GM19324 (cell line): ENCODE data around the gene ROR1.
A peak's percentile ranks its signal among the peaks of the same experiment; 100 is the strongest.

Experiments
- ATAC-seq: cut with Tn5 transposase; IDR thresholded peaks from one replicate; pipeline ENCODE4 v1.9.1; 2021; ENCODE audit warnings: mild to moderate bottlenecking, moderate library complexity; ENCODE audit not compliant: unreplicated experiment, low FRiP score

ROR1 gene

DNA sequence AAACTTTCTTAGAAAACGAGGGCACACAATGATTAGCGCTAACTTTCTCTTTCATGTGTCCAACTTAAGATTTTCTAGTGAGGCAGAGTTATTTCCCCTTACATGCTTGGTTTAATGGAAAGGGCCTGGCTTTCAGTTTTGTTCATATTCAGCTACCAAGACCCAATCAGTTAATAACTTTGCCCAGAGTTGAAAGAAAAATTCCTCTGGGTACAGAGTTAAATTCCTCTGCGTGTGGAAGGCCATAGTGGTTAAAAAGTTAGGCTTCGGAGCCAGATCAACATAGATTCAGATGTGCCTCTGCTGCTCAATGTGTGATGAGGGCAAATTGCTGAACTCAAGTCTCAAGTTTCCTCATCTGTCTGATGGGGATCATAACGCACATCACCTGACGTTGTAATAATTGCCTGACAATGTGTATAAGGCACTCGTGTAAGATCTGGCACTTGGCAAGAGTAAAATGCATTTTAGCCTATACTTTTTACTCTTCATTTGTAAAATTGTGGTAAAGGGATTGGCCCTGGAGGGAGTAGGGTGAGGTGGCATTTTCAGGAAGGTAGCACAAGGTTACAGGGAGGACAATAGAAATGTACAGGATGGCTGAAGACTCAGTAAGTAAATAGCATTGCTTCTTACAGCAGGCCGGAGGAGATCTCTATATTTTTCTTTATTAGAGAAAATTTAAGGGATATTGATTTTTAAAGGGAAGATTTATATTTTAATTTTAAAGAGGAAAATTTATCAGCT lies 103.4 kb downstream of the ROR1 start:
- no peak for ATAC-seq

DNA sequence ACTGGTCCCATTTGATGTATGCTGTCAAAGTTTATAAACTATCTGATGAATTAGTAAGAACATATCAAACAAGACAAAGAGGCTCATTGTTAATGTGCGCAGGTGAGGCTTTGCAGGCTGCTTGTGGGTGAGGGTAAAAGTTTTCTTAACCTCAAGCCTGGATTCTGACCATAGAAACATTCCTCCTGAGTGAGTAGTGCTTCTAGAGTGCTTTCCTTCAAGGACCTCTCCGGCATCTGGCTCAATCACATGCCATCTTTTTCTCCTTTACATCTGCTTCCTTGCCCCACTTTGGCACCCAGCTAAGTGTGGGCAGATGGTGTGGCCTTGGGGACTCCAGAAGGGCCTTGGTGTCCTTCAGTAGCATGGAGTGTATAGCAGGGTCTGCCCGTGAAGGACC lies 104.0 kb downstream of the ROR1 start:
- no peak for ATAC-seq

DNA sequence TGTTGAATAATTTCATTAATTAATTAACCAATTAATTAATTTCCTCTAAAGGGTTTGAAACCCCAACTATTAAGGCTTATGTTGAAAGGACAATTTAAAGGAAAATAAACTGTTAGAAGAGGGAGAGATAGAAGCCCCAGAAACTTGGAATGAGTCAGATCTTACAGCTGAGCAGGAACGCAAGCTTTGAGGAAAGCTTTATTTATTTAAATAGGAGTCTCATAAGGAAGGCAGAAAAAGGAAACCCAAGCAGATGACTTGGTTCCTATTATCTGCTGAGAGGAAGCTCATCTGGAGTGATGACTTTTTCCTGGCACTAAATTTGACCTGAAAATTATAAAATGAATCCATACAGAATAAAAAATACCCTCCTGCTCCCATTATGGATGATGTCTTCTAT lies 105.1 kb downstream of the ROR1 start:
- ATAC-seq, result no peak

DNA sequence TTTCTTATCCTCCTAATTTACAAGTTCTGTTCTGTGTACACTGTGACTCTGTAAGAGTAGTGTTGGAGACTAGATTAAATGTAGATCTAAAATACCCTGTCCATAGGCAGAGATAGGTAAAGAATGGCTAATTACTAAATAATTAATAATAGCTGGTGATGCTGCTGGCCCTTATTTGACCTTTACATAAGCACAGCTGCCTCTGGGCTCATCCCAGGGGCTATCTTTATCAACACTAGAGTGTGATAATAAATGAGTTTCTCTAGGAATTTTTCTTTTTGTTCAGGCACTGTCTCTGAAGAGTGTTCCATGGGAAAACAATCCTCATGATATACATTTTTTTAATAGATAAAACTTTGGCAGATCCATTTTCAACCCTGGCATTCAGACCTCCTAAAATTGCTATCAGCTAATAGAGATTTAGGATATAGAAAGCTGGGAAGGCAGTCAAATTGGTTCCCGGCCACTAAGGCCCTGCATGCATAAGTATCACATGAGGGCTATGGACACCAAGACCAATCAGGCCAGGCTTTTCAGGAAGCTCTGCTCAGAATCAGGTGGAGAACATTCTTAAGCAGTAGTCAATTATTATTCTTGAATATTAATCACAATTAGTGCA lies 107.2 kb downstream of the ROR1 start:
- no peak for ATAC-seq

DNA sequence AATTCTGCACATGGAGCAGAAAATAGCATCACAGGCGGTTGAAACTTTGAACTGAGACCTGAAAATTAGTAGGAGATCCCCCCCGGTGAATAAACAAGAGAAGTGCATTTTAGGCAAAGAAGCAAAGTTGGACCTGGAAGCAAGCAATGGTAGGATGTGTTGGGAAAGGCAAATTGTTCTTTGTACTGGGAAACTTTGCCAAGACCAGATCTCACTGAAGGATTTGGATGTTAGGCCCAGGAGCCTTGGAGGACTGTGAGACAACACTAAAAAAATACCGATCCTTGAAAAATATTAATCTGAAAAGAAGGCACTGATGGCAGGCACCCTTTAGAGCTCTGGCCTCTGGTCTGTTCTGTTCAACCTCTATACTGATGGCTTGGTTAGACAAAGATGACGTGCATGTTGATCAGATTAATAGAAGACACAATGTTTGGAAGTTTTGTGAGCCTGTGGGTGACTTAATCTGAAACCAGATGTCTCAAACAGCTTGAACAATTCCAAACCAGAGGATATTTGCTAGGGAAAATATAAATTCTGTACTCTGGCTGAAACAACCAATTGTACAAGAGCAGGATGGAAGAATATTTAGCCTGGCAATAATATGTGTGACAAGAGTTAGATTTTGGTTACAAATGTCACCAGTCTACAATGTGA lies 108.4 kb downstream of the ROR1 start:
- ATAC-seq, result no peak

GRCh38 chr1:63883494-63884235 lies 109.8 kb downstream of the ROR1 start:
- no peak for ATAC-seq

DNA sequence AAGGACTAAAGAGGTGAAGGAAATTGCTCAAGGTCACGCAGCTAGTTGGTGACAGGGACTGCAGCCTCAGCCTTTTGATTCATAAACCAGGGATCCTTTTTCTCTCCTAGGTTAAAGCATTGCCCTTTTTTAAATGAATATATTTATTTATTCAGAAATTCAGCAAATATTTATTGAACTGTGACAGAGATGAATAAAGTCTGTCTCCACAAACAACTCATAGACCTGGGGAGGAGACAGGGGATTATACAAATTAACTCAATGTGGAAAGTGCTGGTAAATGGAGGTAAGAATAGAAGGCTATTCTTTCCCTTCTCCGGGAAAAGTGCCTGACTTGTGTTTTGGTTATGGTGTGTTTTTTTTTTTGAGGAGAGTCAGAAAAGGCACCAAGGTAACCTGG lies 110.7 kb downstream of the ROR1 start:
- ATAC-seq, result no peak

DNA sequence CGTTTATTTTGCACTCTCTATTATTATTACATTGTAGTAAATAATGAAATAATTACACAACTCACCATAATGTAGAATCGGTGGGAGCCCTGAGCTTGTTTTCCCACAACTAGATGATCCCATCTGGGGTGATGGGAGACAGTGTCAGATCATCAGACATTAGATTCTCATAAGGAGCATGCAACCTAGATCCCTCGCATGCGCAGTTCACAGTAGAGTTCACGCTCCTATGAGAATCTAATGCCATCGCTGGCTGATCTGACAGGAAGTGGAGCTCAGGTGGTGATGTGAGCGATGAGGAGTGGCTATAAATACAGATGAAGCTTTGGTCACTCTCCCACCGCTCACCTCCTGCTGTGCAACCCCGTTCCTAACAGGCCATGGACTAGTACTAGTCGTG lies 112.1 kb downstream of the ROR1 start:
- no peak for ATAC-seq

GRCh38 chr1:63886340-63886739 lies 112.5 kb downstream of the ROR1 start:
- ATAC-seq, result no peak

- ATAC-seq, result no peak
Measured at GRCh38 chr1:63887809-63888208, 114.0 kb downstream of the ROR1 start.

GRCh38 chr1:63888984-63889383 lies 115.2 kb downstream of the ROR1 start:
- no peak for ATAC-seq

GRCh38 chr1:63890468-63890867 lies 116.7 kb downstream of the ROR1 start:
- ATAC-seq, result no peak

DNA sequence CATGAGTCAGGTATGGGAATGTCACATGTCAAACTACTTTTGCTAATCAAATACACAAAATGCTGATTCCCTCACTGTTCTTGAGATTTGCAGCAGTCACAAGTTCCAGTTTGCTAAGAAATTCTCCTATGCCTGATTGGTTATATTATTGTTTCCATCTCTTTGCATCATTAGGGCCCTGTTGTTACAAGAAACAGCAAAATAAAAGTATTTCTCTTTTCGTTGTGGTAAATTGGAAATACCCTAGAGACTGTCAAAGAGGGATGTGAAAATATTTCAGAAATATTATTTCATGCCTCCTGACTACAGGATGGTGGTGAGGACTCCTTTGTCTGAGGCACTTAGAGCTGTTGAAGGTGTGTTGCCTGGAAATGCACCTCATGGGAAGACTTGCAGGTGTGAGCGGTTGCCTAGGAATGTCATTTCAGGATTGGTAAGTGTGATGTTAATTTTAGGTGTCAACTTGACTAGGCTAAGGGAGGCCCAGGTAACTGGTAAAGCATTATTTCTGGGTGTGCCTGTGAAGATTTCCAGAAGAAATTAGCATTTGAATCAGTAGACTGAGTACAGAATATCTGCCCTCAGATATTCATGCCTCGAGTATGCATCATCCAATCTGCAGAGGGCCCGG lies 117.4 kb downstream of the ROR1 start:
- ATAC-seq, result no peak

GRCh38 chr1:63892632-63893395 lies 119.0 kb downstream of the ROR1 start:
- peak; percentile 100 for ATAC-seq

GRCh38 chr1:63893976-63894375 lies 120.2 kb downstream of the ROR1 start:
- ATAC-seq, result no peak

DNA sequence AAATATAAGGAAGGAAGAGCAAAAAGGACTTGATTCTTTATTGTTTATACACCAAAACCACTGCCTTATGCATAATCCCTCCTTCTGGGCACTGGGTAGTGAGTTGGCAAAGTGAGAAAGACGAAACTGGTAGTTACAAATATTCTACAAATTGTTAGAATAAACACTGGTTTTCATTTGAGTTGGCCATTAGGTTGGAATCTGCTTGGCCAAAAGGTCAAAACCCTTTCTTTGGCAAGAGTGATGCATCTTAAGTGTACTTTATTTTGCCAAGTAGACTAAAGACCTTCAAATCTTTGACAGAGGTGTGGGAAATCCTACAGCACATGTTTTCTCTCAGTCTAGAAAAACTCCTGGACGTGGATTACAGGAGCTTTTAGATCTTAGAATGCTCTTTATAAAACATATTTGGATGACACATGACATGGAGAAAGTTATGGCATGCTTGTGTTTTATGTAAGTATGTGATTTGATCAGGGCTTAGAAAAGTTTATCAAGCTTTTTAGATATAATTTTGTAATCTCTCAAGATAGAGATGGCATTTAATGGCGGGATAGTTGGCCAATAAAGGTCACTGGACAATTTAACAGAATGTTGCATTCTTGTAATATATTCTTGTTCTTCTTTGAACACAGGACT lies 120.9 kb downstream of the ROR1 start:
- no peak for ATAC-seq

- no peak for ATAC-seq
Measured at GRCh38 chr1:63896755-63897154, 122.9 kb downstream of the ROR1 start.

DNA sequence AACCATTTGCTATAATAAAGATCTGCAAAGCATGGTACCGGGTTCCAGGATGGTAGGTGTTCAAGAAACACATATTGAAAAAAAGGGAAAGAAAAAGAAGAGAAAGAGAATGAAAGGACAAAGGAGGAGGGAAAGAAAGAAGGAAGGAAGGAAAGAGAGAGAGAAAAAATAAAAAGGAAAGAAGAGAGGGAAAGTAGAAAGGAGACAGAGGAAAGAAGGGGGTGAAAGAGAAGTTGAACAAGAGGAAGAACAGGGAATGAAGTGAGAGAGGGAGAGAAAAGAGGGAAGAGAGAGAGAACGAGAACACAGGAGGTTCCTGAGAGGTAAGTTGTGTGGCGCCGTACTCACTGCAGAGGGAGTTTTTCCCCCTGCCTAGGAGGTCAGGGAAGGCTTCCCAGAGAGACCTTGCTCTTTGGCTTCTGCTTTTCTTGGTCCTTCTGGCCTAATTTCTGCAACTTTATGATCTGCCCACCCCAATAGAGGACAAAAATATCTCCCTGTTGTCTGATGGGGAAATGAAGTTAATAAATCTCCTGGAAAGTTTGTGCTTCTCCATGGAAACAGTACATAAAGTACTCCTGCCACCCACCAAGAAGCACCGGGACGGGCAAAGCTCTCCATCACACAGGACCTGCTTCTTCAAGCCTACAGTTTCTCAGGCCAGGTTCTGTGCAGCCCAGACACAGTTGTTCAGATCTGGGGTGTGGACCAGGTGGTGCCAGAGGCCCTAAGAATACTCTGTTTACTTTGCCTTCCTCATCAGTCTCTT lies 124.8 kb downstream of the ROR1 start:
- no peak for ATAC-seq

DNA sequence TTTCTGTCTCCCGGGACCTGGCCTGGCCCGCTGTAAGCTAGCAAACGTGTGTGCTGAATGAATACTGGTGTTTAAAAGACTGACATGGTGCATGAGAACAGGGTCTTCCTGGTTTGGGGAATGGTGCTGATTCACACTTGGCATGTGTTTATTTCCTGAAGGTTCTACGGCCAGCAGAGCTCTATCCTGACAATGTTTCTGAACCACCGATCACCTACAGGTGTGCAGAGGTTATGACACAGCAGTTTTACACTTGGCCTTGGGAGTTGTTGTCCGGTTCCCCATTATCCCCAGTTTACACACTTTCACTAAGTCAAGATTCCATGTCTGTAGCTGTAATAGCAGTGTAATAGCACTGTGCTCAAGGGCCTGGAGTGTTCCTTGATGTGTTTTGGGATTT lies 127.3 kb downstream of the ROR1 start:
- ATAC-seq, result no peak
